HFF-Myc (cell line): ENCODE data around the gene MIA3.

Experiments used
- DNase-seq: peaks from one replicate; pipeline ENCODE4 v3.0.0-alpha.2; 2011; ENCODE audit warnings: low read depth; ENCODE audit errors: extremely low read depth
- H3K4me3 ChIP-seq: replicated peaks from 2 replicates; pipeline ENCODE4 v1.5.1; 2011; ENCODE audit warnings: low read depth, mild to moderate bottlenecking, control low read depth, low read length
- CTCF ChIP-seq: IDR thresholded peaks from 2 replicates; pipeline ENCODE4 v1.5.1; 2012; ENCODE audit warnings: mild to moderate bottlenecking, low read depth, low read length, control low read depth; ENCODE audit errors: missing control alignments

The MIA3 gene

DNA sequence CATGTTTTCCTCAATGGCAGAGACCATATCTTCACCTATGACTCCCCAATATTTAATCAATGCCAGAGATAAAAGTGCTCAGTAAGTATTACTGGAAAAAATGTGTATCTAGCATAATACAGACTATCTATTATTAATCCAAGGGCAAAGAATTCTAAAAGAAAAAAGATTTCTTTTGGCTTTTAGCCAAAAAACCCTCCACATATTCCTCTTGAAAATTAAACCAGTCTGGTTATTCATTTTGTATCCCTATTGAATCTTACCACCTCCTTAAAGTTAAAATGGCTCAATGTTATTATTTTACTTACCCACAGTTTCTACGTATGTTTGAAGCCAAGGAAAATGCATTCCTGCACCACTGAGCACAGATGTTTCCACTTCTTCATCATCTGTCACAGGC lies 29.8 kb upstream of the MIA3 start:
- no peak for TF ChIP-seq CTCF
- DNase-seq = no peak
- peak overlapping the region; percentile 68; the same call in 1 of the 2 replicates for H3K4me3 ChIP-seq

DNA sequence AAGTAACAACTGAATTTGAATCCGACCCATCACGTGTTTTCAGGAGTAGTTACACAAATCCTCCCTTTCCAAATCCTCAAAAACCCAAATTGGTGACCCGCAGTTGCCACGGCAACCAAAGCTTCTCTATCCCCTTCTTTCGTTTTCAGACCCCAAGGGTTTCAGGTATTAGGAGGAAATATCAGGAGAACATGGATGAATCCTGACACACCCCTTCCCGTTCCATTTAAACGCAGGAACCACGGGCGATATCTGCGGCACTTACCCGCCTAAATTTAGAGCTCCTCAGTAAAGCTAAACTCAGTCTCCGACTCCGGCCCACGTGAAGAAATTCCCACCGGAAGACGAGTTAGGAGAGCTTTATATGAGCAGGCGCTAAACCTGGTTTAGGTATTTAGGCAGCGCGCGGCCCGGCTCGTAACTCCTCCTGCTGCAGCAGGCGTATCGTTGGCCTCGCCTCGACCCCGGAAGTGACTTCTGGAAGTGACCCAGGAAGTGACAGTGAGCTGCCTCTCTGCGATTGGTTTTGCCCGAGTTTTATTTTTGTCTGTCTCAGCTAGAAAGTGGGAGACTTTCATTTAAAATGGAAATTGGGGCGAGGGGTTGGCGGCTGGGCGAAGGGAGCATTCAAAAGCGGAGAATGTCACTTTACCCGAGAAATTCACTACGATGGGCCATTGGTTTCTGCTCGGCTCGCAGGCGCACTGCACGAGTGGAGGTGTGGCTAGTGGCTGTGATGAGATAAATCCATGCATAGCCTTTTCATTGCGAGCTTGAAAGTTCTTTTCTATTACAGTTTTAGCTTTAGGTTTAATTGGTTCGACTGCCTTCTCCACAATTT lies 28.2 kb upstream of the MIA3 start, which contains the start of gene TAF1A:
TSS of gene TAF1A (minus strand) at position 472 of the 841 bp plus-strand sequence.
- DNase-seq = peak; percentile 49
- H3K4me3 ChIP-seq = peak within 1 kb of the TSS; percentile 68
- TF ChIP-seq CTCF = no peak

- TF ChIP-seq CTCF = no peak
- DNase-seq = no peak
- H3K4me3 ChIP-seq = no peak overlapping the region
These were observed 25.7 kb upstream of the MIA3 start for GRCh38 chr1:222592171-222592570.

- H3K4me3 ChIP-seq = no peak overlapping the region
- DNase-seq = no peak
- TF ChIP-seq CTCF = no peak
These were observed 23.1 kb upstream of the MIA3 start for GRCh38 chr1:222594789-222595188.

DNA sequence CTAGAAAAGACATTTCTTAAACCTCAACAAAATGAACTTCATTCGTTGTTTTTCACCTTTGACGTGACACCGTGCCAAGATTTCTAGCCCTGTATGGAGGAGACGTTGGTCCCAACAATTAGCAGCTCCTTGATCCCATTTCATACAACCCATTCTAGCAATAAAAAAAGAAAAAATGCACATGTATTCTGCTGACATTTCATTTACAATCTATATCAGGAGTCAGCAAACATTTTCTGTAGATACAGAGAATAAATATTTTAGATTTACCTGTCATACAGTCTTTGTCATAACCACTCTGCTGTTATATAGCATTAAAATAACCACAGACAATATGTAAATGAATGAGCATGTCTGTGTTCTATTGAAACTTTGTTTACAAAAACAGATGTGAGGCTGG lies 21.2 kb upstream of the MIA3 start:
- DNase-seq = no peak
- TF ChIP-seq CTCF = no peak
- no peak overlapping the region for H3K4me3 ChIP-seq

DNA sequence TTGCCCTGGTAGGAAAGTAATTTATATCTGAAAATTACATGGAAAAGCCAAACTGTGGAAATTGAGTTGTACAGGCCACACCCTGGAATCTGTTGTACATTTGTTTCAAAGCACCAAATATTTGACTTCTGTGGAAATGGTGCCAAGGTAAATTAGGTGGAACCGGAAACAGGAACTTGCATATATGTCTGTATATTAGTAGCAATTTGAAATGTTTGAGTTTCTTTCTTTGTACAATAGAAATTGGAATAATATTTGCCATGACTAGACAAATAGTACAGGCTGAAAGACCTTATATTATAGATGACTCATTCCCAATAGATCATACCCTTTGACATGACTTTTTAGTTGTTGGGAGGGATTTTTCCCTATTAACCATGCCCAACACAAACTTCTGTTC lies 17.6 kb upstream of the MIA3 start:
- DNase-seq = no peak
- no peak for TF ChIP-seq CTCF
- H3K4me3 ChIP-seq = no peak overlapping the region
